DMS114 treated with DMSO at 0.1 percent for 48 hours (cell line): ENCODE measurements around the gene NAB2.

Source experiments
- DNase-seq: peaks from one replicate; lab custom pipeline; 2025; ENCODE audit not compliant: unreplicated experiment; lab: John Stamatoyannopoulos, UW

NAB2 gene

GRCh38 chr12:57129889-57130288, 41.0 kb downstream of the NAB2 start:
- no peak for DNase-seq

GRCh38 chr12:57130941-57131340, 42.0 kb downstream of the NAB2 start:
- no peak for DNase-seq

DNA sequence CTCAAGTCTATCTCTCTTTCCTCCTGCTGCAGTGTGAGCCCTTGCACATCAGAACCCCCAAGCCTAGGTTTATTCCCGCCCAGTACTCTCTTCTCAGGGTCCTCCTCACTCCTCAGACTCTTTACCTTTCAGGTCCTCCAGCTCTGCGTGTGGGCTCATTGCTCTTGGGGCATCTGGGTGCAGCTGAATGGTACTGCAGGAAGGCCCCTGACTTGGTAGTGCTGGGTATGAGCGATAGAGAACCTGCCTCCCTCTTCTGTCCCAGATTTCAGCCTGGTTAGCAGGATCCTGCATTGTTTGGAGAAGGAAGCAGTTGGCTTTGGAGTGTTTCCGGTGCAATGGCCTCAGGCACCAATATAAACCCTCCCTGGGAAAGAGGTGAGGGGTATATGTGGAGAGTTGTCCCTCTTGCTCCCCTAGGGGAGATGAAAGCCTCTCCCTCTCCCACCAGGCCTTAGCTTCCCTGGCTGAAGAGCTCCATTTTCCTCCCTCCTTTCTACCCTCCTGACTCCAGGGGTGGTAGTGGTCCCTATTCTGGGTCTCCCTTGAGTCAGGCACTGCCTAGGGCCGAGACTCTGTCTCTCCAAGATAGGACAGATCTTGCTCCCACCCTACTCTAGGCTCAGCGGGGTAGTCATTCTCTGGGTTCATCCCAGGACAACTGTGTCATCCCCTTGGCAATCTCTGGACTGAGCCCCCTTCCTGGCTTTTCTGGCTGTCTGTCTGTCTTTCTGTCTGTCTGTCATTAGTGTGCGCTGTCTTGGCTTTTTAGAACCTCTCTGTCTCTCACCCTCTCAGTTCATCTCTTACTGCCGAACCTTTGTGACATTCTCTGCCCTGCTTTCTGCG, 43.2 kb downstream of the NAB2 start:
- DNase-seq: no peak

DNA sequence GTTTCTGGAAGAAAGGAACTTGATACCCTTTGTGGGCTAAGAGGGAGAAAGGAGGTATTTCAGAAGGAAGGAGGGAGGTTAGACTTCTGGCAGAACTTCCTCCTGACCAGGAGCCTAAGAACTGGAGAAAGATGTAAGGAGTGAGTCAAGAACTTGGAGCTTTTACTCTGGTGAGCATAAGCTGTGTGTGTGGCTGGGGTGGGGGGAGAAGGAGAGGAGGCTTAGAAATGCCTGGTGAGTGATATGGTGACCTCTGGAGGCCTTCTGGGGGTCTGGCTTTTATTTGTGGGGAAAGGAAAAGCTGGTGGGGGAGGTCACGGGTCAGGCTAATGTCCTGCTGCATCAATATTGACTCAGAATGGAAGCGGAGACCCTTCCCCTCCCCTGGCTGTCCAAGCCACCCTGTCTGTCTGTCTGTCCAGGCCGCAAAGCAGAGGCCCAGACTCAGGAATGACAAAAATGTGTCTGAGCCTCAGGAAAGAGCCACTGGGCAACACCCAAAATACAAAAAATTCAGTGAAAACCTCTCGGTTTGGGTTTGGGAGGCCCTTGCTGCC, 44.2 kb downstream of the NAB2 start:
- DNase-seq: no peak

- no peak for DNase-seq
These were observed 45.0 kb downstream of the NAB2 start for GRCh38 chr12:57133916-57134315.

GRCh38 chr12:57134949-57135348, 46.0 kb downstream of the NAB2 start:
- DNase-seq: no peak

- no peak for DNase-seq
These were observed 46.8 kb downstream of the NAB2 start for GRCh38 chr12:57135527-57136326.

GRCh38 chr12:57138526-57139272, 49.8 kb downstream of the NAB2 start:
- no peak for DNase-seq

DNA sequence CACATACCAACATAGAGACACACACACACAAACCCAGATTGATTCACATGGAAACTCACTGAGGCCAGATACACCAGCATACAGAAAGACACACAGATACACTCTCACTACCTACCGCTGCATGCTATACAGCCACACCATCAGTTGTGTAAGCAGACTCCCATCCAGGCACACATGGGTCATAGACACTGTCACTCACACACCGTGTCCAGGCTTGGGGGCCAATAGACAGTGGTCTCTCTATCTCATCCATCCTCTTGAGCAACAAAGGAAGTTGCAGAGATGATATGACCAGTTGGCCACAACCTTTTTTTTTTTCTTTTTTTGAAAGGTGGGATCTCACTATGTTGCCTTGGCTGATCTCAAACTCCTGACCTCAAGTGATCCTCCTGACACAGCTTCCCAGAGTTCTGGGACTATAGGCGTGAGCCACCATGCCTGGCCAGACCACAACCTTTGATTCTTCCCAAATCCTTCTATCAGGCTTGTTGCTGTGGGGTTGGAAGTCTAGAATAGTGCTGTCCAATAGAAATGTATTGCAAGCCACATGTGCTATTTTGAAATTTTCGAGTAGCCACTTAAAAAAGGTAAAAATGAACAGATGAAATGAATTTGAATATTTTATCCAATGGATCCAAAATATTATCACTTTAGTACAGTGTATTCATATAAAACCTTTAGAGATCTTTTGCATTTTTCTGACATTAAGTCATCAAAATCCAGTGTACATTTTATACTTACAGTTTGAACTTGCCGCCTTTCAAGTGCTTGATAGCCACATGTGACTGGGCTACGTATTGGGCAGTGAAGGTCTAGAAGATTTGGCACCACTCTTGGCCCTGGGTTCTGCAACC, 51.1 kb downstream of the NAB2 start:
- no peak for DNase-seq

- DNase-seq: no peak
These were observed 52.3 kb downstream of the NAB2 start for GRCh38 chr12:57141249-57141648.

GRCh38 chr12:57142121-57142520, 53.2 kb downstream of the NAB2 start:
- no peak for DNase-seq

DNA sequence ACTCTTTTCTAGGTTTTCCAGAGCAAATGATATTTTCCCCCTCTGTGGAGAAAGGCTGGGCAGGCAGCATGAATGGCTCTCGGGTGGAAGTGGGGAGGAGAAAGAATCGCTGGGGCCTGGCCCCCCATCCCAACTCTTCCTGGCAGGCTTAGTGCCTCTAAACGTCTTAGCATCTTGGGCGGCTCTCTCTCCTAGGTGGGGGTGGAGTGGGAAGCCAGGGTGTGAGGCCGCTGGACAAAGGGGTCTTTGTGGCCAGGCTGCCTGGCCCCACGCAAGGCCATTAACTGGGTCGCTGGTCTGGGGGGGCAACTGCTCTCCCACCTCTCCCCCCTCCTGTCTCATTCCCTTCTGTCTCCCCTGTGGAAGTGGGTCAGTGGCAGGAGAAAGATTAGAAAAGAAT, 53.8 kb downstream of the NAB2 start:
- no peak for DNase-seq

DNA sequence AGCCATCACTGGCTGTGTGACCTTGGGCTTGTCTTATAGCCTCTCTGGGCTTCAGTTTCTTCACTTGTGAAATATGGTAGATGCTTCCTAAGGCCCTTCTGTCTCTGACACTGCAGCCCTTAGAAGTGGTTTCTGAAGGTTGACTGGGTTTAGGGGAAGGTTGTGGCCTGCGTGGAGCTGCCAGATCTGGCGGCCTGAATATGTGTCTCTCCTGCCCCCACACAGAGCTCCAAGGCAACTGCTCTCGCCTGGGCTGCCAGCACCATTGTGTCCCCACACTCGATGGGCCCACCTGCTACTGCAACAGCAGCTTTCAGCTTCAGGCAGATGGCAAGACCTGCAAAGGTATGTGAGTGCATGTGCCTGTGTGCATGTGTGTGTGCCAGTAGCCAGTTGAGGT, 54.5 kb downstream of the NAB2 start:
- no peak for DNase-seq
